Measurements from ENCODE around the gene PLCH1. TPM values are rescaled to one million over a fixed set of nuclear protein-coding genes. Genes with fewer than 3 reads are reported as not detected.
"Not testable (repeated sequence)": the region's sequence is repeated elsewhere in the genome, so short reads cannot be mapped to it uniquely, and the experiment has no call there.

The PLCH1 gene
- total RNA-seq, 4 donors from 2014 or later: 1.4 to 7.0 (median 2.0) TPM

DNA sequence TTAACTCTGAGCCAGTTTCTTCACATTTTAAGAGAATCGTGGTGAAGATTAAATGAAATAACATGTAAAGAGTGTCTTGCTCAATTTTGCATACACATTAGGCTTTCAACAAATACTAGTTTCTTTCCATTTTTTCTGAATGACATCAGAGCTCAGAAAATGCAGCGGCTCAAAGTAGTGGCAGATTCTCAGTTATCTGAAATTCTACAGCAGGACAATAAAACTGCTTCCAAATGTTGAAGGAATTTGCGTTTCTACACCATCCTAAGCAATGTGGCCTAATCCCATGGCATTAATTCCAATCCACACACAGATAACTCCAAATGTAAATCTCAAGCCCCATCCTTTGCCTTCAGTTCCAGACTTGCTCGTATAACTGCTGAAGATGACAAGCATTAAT, 115.8 kb downstream of the PLCH1 start:
- no peak for DNase-seq (ENCODE audit: low spot score in 2 of 2)
- no peak overlapping the region for H3K4me3 ChIP-seq

DNA sequence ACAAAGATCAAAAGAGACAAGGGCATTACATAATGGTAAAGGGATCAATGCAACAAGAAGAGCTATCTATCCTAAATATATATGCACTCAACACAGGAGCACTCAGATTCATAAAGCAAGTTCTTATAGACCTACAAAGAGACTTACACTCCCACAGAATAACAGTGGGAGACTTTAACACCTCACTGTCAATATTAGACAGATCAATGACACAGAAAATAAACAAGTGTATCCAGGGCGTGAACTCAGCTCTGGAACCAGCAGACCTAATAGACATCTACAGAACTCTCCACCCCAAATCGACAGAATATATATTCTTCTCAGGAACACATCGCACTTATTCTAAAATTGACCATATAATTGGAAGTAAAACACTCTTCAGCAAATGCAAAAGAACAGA, 122.2 kb downstream of the PLCH1 start:
- H3K9me3 ChIP-seq; H3K36me3 ChIP-seq; DNase-seq (ENCODE audit: low spot score in 2 of 2); H3K27me3 ChIP-seq; H3K4me3 ChIP-seq; H3K27ac ChIP-seq; H3K4me1 ChIP-seq: not testable (repeated sequence)
- 74 to 98% methylated on average over 3 of the region's 3 CpGs for WGBS, 2 donors

More for the DNA sequence above, 115.8 kb downstream of the PLCH1 start:
- no peak overlapping the region for H3K27ac ChIP-seq
- no peaks in the 10 kb centered on the region for H3K36me3 ChIP-seq
- TF ChIP-seq, protein P1, sequence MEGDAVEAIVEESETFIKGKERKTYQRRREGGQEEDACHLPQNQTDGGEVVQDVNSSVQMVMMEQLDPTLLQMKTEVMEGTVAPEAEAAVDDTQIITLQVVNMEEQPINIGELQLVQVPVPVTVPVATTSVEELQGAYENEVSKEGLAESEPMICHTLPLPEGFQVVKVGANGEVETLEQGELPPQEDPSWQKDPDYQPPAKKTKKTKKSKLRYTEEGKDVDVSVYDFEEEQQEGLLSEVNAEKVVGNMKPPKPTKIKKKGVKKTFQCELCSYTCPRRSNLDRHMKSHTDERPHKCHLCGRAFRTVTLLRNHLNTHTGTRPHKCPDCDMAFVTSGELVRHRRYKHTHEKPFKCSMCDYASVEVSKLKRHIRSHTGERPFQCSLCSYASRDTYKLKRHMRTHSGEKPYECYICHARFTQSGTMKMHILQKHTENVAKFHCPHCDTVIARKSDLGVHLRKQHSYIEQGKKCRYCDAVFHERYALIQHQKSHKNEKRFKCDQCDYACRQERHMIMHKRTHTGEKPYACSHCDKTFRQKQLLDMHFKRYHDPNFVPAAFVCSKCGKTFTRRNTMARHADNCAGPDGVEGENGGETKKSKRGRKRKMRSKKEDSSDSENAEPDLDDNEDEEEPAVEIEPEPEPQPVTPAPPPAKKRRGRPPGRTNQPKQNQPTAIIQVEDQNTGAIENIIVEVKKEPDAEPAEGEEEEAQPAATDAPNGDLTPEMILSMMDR (IDR thresholded peaks at IDR 0.05): no peak
- TF ChIP-seq POLR2A (IDR thresholded peaks at IDR 0.05) (no peak), EP300 (IDR thresholded peaks at IDR 0.05) (no peak)
- no peaks in the 10 kb centered on the region for H3K9me3 ChIP-seq
- WGBS, 2 donors: 49 to 59% methylated on average over 4 of the region's 4 CpGs
- H3K27me3 ChIP-seq: no peaks in the 10 kb centered on the region
- H3K4me1 ChIP-seq: peaks cover 0 to 4% (median 0%) of the 10 kb centered on the region in 4 donors

DNA sequence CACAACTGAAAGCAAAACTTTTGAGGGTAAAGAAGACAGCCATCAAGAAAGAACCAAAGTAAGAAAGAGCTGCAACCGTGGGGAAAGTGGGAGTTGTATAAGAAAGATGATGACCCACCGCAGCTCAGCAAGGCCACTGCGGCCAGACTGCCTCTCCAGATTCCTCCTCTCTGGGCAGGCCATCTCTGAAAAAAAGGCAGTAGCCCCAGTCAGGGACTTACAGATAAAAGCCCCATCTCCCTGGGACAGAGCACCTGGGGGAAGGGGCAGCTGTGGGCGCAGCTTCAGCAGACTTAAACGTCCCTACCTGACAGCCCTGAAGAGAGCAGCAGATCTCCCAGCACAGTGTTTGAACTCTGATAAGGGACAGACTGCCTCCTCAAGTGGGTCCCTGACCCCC, 124.3 kb downstream of the PLCH1 start:
- not testable (repeated sequence) for H3K27me3 ChIP-seq; H3K27ac ChIP-seq; H3K4me3 ChIP-seq; H3K36me3 ChIP-seq; DNase-seq (ENCODE audit: low spot score in 2 of 2); H3K4me1 ChIP-seq
- H3K9me3 ChIP-seq: peaks cover 0 to 17% (median 0%) of the 10 kb centered on the region in 4 donors
- 73 to 90% methylated on average over 3 to 5 of the region's 5 CpGs for WGBS, 2 donors

DNA sequence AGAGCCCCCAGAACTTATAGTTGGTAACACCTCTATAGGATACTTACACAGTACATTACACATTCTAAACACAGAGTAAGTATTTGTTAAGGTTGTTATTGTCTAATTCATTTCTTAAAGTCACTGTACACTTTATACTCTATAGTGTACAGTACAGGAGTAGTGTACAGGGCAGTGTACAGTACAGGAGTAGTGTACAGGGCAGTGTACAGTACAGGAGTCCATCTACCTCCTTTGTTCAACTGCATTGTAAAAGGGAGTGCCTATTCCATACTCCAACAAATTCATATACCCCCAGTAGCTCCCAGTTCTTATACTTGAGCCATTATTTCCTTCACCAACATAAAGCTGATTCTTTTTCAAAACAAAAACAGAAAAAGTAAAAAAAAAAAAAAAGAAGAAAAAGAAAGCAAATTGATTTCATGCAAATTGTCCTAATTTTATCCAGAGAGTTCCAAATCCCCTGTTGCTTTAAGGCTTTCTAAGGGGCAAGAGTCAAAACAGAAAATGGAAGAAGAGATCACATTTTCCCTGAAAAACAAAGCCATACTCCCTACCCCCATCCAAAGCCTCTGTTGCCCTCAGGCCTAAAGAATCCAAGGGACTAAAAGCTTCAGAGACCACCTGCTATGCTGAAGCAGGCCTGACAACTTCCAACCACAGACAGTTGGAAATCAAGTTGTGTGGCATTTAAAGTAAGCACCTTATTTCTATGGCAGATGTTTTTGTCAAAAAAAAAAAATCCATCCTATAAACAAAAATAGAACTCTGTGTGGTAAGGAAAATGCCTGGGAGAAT, 125.6 kb downstream of the PLCH1 start:
- H3K27me3 ChIP-seq: no peaks in the 10 kb centered on the region
- DNase-seq (ENCODE audit: low spot score in 2 of 2): no peak
- H3K36me3 ChIP-seq: no peaks in the 10 kb centered on the region
- H3K27ac ChIP-seq: no peak overlapping the region
- H3K4me1 ChIP-seq: no peaks in the 10 kb centered on the region
- peaks cover 0 to 29% (median 2%) of the 10 kb centered on the region in 4 donors for H3K9me3 ChIP-seq
- TF ChIP-seq POLR2A (IDR thresholded peaks at IDR 0.05) (no peak), EP300 (IDR thresholded peaks at IDR 0.05) (no peak)
- no peak overlapping the region for H3K4me3 ChIP-seq

DNA sequence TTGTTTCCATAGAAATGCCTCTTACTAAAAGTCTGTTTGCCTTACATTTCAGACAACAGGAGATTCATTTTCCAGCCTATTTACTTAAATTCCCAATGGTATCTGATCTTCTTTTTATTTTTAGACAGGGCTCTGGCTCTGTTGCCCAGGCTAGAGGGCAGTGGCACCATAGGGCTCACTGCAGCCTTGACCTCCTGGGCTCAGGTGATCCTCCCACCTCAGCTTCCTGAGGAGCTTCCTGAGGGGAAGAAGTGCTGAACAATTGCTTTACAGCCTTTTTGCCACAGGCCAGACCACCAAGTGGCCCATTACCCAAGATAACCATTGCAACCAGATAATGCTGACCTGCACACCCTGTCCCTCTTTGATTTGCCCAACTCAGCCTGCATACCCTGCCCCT, 126.3 kb downstream of the PLCH1 start:
- H3K27ac ChIP-seq: no peak overlapping the region
- no peak for DNase-seq (ENCODE audit: low spot score in 2 of 2)
- no peaks in the 10 kb centered on the region for H3K4me1 ChIP-seq
- peaks cover 0 to 32% (median 2%) of the 10 kb centered on the region in 4 donors for H3K9me3 ChIP-seq
- H3K36me3 ChIP-seq: no peaks in the 10 kb centered on the region
- TF ChIP-seq, protein P1 (IDR thresholded peaks at IDR 0.05): no peak
- TF ChIP-seq POLR2A (IDR thresholded peaks at IDR 0.05) (no peak), EP300 (IDR thresholded peaks at IDR 0.05) (no peak)
- no peaks in the 10 kb centered on the region for H3K27me3 ChIP-seq
- H3K4me3 ChIP-seq: no peak overlapping the region

DNA sequence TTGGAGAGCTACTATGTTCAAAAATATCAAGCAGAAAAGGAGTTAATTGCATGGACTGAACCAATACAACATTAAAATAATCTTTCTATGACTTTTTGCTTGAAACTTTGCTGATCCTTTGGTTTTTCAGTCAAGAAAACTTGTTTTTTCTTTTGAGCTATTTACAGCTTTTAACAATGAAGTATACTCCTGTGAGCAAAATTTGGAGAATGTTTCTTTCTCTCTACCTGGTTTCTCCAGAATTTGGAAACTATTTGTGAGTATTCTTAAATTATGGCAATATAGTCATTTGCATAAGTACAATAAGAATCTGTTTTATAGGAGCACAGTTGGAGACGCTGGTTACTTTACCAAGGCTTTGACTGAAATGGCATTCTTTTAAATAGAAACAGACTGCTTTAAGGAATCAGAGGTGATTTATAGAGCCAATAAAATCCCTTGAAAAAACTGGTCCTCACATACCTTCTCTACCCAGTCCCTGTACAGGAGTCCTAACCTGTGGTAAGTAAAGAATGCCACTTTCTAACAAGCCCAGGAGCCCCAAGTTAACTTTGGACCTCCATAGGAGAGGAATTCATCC, 127.4 kb downstream of the PLCH1 start:
- H3K27ac ChIP-seq: no peak overlapping the region
- H3K4me3 ChIP-seq: no peak overlapping the region
- TF ChIP-seq POLR2A (IDR thresholded peaks at IDR 0.05) (no peak), EP300 (IDR thresholded peaks at IDR 0.05) (no peak)
- TF ChIP-seq, protein P1 (IDR thresholded peaks at IDR 0.05): no peak
- no peaks in the 10 kb centered on the region for H3K27me3 ChIP-seq
- H3K4me1 ChIP-seq: no peaks in the 10 kb centered on the region
- H3K9me3 ChIP-seq: peaks cover 0 to 32% (median 2%) of the 10 kb centered on the region in 4 donors
- DNase-seq (ENCODE audit: low spot score in 2 of 2): no peak
- 55 to 76% methylated on average over 1 of the region's 1 CpG for WGBS, 2 donors
- H3K36me3 ChIP-seq: no peaks in the 10 kb centered on the region

DNA sequence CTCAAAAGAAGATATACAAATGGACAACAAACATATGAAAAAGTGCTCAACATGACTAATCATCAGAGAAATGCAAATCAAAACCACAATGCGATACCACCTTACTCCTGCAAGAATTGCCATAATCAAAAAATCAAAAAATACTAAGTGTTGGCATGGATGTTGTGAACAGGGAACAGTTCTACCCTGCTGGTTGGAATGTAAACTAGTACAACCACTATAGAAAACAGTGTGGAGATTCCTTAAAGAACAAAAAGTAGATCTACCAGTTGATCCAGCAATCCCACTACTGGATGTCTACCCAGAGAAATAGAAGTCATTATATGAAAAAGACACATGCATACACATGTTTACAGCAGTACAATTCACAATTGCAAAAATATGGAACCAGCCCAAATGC, 129.7 kb downstream of the PLCH1 start:
- H3K4me1 ChIP-seq; H3K27me3 ChIP-seq; DNase-seq (ENCODE audit: low spot score in 2 of 2); H3K4me3 ChIP-seq; H3K36me3 ChIP-seq; H3K27ac ChIP-seq: not testable (repeated sequence)
- H3K9me3 ChIP-seq: peaks cover 0 to 37% (median 2%) of the 10 kb centered on the region in 4 donors
- 95% methylated on average over 1 of the region's 1 CpG for WGBS, 2 donors

DNA sequence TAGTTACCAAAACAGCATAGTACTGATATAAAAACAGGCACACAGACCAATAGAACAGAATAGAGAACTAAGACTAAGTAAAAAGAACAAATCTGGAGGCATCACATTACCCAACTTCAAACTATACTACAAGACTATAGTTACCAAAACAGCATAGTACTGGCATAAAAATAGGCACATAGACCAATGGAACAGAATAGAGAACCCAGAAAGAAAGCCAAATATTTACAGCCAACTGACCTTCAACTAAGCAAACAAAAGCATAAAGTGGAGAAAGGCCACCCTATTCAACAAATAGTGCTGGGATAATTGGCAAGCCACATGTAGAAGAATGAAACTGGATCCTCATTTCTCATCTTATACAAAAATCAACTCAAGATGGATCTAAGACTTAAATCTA, 130.5 kb downstream of the PLCH1 start:
- not testable (repeated sequence) for DNase-seq (ENCODE audit: low spot score in 2 of 2); H3K4me1 ChIP-seq

More for the DNA sequence above, 130.5 kb downstream of the PLCH1 start:
- H3K9me3 ChIP-seq: peaks cover 0 to 44% (median 2%) of the 10 kb centered on the region in 4 donors
- not testable (repeated sequence) for H3K27ac ChIP-seq, H3K27me3 ChIP-seq, H3K36me3 ChIP-seq, H3K4me3 ChIP-seq

Measured in tibial nerve (tissue), 4 donors.